ENCODE results near the gene CDCA8.

GRCh38 chr1:37691497-37692077 is 729 bp upstream of the CDCA8 start:
- TF ChIP-seq CTCF (IDR thresholded peaks at IDR 0.05) = peak in 2 of 6 experiments; percentile 14 to 23
- no peak for TF ChIP-seq POLR2A (IDR thresholded peaks at IDR 0.05)

Measured in Peyer's patch (tissue), 4 donors.